ENCODE measurements around the gene RAP2C.
A peak's percentile ranks its signal among the peaks of the same experiment; 100 is the strongest.

The RAP2C gene

GRCh38 chrX:132226169-132226568 lies 6.9 kb upstream of the RAP2C start:
- Histone ChIP-seq H3K4me1 (ENCODE audit: control insufficient read depth, insufficient read depth, low read length) (no peaks in the 10 kb centered on the region), H3K27ac (ENCODE audit: extremely low read depth, low read depth, low read length) (no peak overlapping the region), H3K9me3 (ENCODE audit: control insufficient read depth, insufficient read depth, low read depth, low read length) (no peaks in the 10 kb centered on the region), H3K4me3 (ENCODE audit: low read depth, low read length) (no peak overlapping the region), H3K36me3 (ENCODE audit: control insufficient read depth in 2 of 2, insufficient read depth in 1 of 2, low read length in 2 of 2) (no peaks in the 10 kb centered on the region)
- POLR2A ChIA-PET = interaction anchor here (0.7 kb wide), 1 partner anchor 155 kb away, joined by 3 read pairs; no protein-coding TSS in a partner anchor
- CTCF ChIA-PET = interaction anchor here (0.6 to 2.6 kb wide), 10 partner anchors 13 to 1444 kb away, joined by 3 to 29 read pairs (median 4); no protein-coding TSS in a partner anchor
- TF ChIP-seq ZNF362 (tag by site-specific recombination; IDR thresholded peaks at IDR 0.05) (peak; percentile 47; the same call in 1 of the 2 replicates), EGR2 (tag by site-specific recombination; IDR thresholded peaks at IDR 0.05; ENCODE audit: low read depth) (no peak), PRDM4 (tag by site-specific recombination; IDR thresholded peaks at IDR 0.05) (no peak), ZNF654 (tag by site-specific recombination; IDR thresholded peaks at IDR 0.05; ENCODE audit: low read depth) (peak; percentile 70), ZBTB7A (tag by site-specific recombination; IDR thresholded peaks at IDR 0.05; ENCODE audit: low read depth) (no peak), ZNF24 (tag by site-specific recombination; IDR thresholded peaks at IDR 0.05) (no peak), OVOL3 (tag by site-specific recombination; IDR thresholded peaks at IDR 0.05) (no peak)

- CTCF ChIA-PET = interaction anchor here (0.5 to 5.2 kb wide), 12 partner anchors 11 to 498 kb away, joined by 3 to 34 read pairs (median 4); no protein-coding TSS in a partner anchor
- H3K27ac ChIP-seq (ENCODE audit: extremely low read depth, low read depth, low read length) = peak overlapping the region; percentile 95
- POLR2A ChIA-PET = no interaction called here
- no peaks in the 10 kb centered on the region for H3K9me3 ChIP-seq (ENCODE audit: control insufficient read depth, insufficient read depth, low read depth, low read length)
- peaks cover 7 to 15% of the 10 kb centered on the region in 2 experiments; a peak in 2 of 3 replicates for H3K36me3 ChIP-seq (ENCODE audit: control insufficient read depth in 2 of 2, insufficient read depth in 1 of 2, low read length in 2 of 2)
- H3K4me1 ChIP-seq (ENCODE audit: control insufficient read depth, insufficient read depth, low read length) = peaks cover 3% of the 10 kb centered on the region; the same call in 1 of the 2 replicates
- peak overlapping the region; percentile 70 for H3K4me3 ChIP-seq (ENCODE audit: low read depth, low read length)
- TF ChIP-seq SP2 (tag by site-specific recombination; IDR thresholded peaks at IDR 0.05) (peak; percentile 79), ZNF677 (tag by site-specific recombination; IDR thresholded peaks at IDR 0.05) (no peak), PRDM1 (tag by site-specific recombination; IDR thresholded peaks at IDR 0.05) (peak; percentile 63), ZNF175 (tag by site-specific recombination; IDR thresholded peaks at IDR 0.05) (no peak), ZNF266 (tag by site-specific recombination; IDR thresholded peaks at IDR 0.05; ENCODE audit: low read depth) (no peak), ZBTB11 (tag by site-specific recombination; conservative IDR thresholded peaks at IDR 0.05; ENCODE audit: low read depth) (peak; percentile 96), SP7 (tag by site-specific recombination; IDR thresholded peaks at IDR 0.05) (0 out of 2 replicates have a peak, but pooled peaks have one; percentile 15), ZNF768 (tag by site-specific recombination; IDR thresholded peaks at IDR 0.05) (no peak), ZNF112 (tag by site-specific recombination; IDR thresholded peaks at IDR 0.05) (no peak), ZNF416 (tag by site-specific recombination; IDR thresholded peaks at IDR 0.05) (no peak), ZFP69B (tag by site-specific recombination; IDR thresholded peaks at IDR 0.05) (no peak), ZBTB17 (tag by site-specific recombination; IDR thresholded peaks at IDR 0.05) (peak; percentile 20; the same call in 1 of the 2 replicates), ZBTB10 (tag by site-specific recombination; IDR thresholded peaks at IDR 0.05) (peak; percentile 57; the same call in 1 of the 2 replicates), HIC1 (tag by site-specific recombination; IDR thresholded peaks at IDR 0.05) (no peak), KLF16 (tag by site-specific recombination; IDR thresholded peaks at IDR 0.05) (peak; percentile 62; the same call in 1 of the 2 replicates)
These were observed 991 bp downstream of the RAP2C start for GRCh38 chrX:132218100-132218812.

All from HEK293 (cell line).